Right cardiac atrium (tissue), 5 donors: ENCODE results near the gene TENM3. TPM values are rescaled to one million over a fixed set of nuclear protein-coding genes. Genes with fewer than 3 reads are reported as not detected.
"Not testable (repeated sequence)": the region's sequence is repeated elsewhere in the genome, so short reads cannot be mapped to it uniquely, and the experiment has no call there.

Experiments used
- ATAC-seq, 2 donors: fragments of 200-7000 bp; cut with Tn5 transposase; one replicate each; pipeline versions ENCODE4 v1.8.0 to v1.9.1; 2020; ENCODE audit warnings: moderate library complexity in 2 of 2, mild to moderate bottlenecking in 1 of 2
- DNase-seq, 3 donors: peaks; one replicate each; pipeline ENCODE4 v3.0.0-alpha.2; 2020
- H3K27ac ChIP-seq: one replicate; pipeline ENCODE4 v1.5.1; 2013; ENCODE audit warnings: mild to moderate bottlenecking, low read length, control low read depth, moderate library complexity
- H3K27me3 ChIP-seq: one replicate; pipeline ENCODE4 v1.6.1; 2013; ENCODE audit not compliant: control insufficient read depth, insufficient read depth
- H3K4me1 ChIP-seq: one replicate; pipeline ENCODE4 v1.6.1; 2013; ENCODE audit warnings: low read length; ENCODE audit not compliant: control insufficient read depth, insufficient read depth
- H3K4me3 ChIP-seq: one replicate; pipeline ENCODE4 v1.5.1; 2013; ENCODE audit warnings: low read length, control low read depth
- H3K9me3 ChIP-seq: one replicate; pipeline ENCODE4 v1.6.1; 2013; ENCODE audit warnings: low read length; ENCODE audit not compliant: control insufficient read depth
- WGBS: extraction: QIAGEN DNeasy Blood & Tissue Kit; methylation state at CpG from one replicate; pipeline ENCODE4 v1.1.7; 2013; 5-methylcytosine and 5-hydroxymethylcytosine counted together
- intact Hi-C, 4 donors: fragments of 100-400 bp; cut with DNase I; formaldehyde crosslinking; loops; one replicate each; pipeline versions ENCODE4 v1.11.0 to v1.14.0; 2022 to 2023
- polyA plus RNA-seq: library from polyadenylated mRNA; stranded (reverse); fragments of 200-250 nt; gene quantifications from one replicate; pipeline ENCODE4 v1.2.3, GENCODE V29; 2013
- total RNA-seq, 4 donors: library from RNA; stranded (reverse); fragmentation: NEBNext Ultra II Directional; extraction: Animal tissue kit (Norgen Biotek cat#: 25700); gene quantifications; one replicate each; pipeline ENCODE4 v1.2.1, GENCODE V29; 2021
- donor health status: healthy with polysubstance abuse.
- donor health status: DM: no; HTN: yes; CAD: no.
- donor health status: DM: no; HTN: no; CAD: no.
- donor health status: DM: no; HTN: yes; CAD: no; lungs with severe emphysema.
- donor health status: DM: yes; HTN: yes; CAD: no.

Gene TENM3
- total and polyA plus RNA-seq, 5 donors, result 0.88 to 9.5 (median 5.0) TPM

DNA sequence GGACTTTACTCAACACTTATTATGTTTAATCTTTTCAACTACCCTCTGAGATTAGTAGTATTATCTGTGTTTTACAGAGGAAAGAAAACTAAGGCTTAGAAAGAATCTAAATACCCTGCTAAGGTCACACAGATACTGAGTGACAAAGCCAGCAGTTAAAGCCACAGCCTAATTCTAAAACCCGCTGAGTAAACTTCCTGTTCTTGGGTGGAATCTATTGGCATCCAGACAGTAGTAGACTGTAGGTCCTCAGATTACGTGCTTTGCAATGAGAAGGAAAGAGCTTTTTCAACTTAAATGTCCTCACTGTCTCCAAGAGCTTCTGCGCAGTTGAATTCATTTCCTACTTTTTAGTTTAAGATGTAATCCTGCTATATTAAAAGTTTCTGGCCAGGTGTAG, 126.0 kb downstream of the TENM3 start:
- Histone ChIP-seq H3K27me3 (no peaks in the 10 kb centered on the region), H3K4me1 (no peaks in the 10 kb centered on the region), H3K27ac (no peak overlapping the region), H3K9me3 (no peaks in the 10 kb centered on the region), H3K4me3 (no peak overlapping the region)
- DNase-seq, result no peak
- no peak for ATAC-seq
- WGBS, result 34% methylated on average over 3 of the region's 3 CpGs
- intact Hi-C loops, result no loop called here

DNA sequence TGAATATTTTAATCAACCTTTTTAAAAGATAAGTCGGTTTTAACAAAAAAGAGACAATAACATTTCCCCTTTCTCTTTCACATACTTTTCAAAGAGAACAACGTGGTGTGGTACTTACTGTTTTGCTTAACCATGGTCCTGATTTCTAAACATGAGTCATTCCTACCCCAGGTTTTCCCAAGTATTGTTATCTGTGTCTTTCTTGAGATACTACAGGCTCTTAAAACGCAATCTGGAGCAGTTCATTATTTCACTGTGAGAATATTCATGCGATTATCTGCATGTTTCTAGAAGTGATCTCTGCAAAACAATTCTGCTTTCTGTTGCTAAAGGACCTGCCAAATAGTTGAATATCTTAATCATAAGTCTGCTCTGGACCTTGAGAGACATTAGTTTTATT, 127.3 kb downstream of the TENM3 start:
- H3K27me3 ChIP-seq, result no peaks in the 10 kb centered on the region
- no peak overlapping the region for H3K4me3 ChIP-seq
- H3K9me3 ChIP-seq, result no peaks in the 10 kb centered on the region
- H3K27ac ChIP-seq, result no peak overlapping the region
- H3K4me1 ChIP-seq, result no peaks in the 10 kb centered on the region
- 54% methylated on average over 4 of the region's 4 CpGs for WGBS
- DNase-seq, result no peak
- intact Hi-C loops, result no loop called here
- ATAC-seq, result no peak

DNA sequence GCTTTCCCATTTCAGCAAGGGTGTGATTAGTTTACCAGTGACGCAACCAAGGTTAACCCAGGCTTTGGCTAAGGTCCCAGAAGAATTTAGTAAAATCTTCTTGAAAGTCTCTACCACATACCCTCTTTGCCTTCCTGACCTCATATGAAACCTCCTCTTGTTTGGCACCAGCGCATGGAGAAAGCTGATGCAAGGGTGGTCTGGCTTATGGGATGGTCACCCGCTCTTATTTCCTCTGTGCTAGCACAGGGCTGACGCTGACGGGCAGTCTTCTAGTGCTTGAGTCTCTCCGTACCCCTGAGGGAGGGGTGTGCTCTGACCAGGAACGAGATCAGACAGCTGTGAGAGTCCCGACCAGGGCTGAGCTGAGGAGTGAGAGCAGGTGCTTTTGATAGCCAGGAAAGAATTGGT, 137.6 kb downstream of the TENM3 start:
- no peaks in the 10 kb centered on the region for H3K4me1 ChIP-seq
- no peak overlapping the region for H3K27ac ChIP-seq
- WGBS, result 88% methylated on average over 8 of the region's 8 CpGs
- no peaks in the 10 kb centered on the region for H3K27me3 ChIP-seq
- DNase-seq (no peak), ATAC-seq (no peak)
- intact Hi-C loops, result no loop called here
- H3K4me3 ChIP-seq, result no peak overlapping the region
- H3K9me3 ChIP-seq, result no peaks in the 10 kb centered on the region

DNA sequence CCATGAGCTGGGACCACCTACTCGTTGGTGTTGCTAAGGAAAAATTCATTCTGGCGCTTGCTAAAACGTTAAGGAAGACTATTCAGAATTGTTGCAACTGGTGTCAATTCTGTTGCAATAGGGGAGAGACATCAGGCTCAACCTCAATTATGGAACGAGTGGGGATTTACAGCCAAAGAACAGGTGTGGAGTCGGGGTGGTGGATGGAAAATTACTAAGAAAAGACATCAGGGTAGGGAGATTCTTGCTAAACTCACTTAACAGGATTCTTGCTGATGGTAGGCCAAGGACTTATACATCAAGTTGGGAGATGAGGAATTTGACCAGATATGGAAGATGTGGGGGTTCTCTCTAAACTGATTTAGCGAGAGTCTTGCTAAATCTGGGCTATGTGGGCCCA, 139.7 kb downstream of the TENM3 start:
- H3K4me3 ChIP-seq, result no peak overlapping the region
- intact Hi-C loops, result no loop called here
- H3K27me3 ChIP-seq, result no peaks in the 10 kb centered on the region
- no peaks in the 10 kb centered on the region for H3K9me3 ChIP-seq
- no peaks in the 10 kb centered on the region for H3K4me1 ChIP-seq
- no peak for DNase-seq
- H3K27ac ChIP-seq, result no peak overlapping the region
- ATAC-seq, result no peak
- 73% methylated on average over 6 of the region's 6 CpGs for WGBS

DNA sequence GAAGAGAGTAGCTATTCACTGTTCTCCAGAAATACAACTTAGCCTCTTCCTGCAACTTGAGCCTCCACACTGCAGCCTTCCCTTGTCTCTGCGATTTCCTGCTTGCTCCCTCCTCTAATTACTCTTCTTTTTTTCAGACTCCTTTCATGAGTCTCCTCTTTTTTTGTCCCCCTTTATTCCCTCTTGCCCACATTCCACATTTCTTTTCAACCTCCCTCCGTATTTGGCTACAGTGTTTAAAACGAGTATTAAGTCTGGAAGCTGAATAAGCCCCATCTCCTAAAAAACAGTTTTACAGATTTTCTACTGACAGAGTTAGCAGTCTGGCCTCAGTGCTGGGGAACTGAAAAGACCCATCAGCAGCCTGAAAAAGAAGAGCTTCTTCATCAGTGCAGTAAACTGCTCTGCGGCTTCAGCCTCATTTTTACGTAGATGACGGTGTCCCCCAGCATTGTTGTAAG, 141.5 kb downstream of the TENM3 start:
- H3K27me3 ChIP-seq, result no peaks in the 10 kb centered on the region
- no peak overlapping the region for H3K4me3 ChIP-seq
- H3K4me1 ChIP-seq, result no peaks in the 10 kb centered on the region
- ATAC-seq (no peak), DNase-seq (no peak)
- no peak overlapping the region for H3K27ac ChIP-seq
- no peaks in the 10 kb centered on the region for H3K9me3 ChIP-seq
- intact Hi-C loops, result no loop called here
- WGBS, result 55% methylated on average over 6 of the region's 6 CpGs

DNA sequence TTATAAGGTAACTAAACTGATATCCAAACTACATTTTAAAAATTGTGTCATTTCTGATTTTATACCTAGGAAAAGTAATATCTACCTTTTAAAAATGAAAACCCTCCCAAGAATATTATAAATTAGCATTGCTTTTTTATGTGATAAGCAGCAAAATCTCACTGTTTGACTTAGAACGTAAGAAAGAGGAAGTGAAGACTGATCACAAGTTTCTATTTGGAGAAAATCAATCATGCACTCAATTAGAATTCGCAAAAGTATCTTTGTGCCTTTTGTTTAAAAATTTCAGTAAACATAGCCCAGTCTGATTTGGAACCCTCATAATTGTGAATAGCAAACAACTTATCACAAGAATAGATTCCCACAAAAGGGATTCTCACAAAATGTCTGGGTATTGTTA, 142.7 kb downstream of the TENM3 start:
- 70% methylated on average over 2 of the region's 2 CpGs for WGBS
- ATAC-seq, result no peak
- no peak overlapping the region for H3K27ac ChIP-seq

DNA sequence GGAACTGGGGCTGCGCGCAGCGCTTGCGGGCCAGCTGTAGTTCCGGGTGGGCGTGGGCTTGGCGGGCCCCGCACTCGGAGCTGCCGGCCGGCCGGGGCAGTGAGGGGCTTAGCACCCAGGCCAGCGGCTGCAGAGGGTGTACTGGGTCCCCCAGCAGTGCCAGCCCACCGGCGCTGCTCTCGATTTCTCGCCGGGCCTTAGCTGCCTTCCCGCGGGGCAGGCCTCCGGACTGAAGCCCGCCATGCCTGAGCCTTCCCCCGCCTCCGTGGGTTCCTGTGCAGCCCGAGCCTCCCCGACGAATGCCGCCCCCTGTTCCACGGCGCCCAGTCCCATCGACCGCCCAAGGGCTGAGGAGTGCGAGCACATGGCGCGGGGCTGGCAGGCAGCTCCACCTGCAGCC, 143.4 kb downstream of the TENM3 start:
- DNase-seq, ATAC-seq: not testable (repeated sequence)
- 98% methylated on average over 35 of the region's 35 CpGs for WGBS

More for the DNA sequence above, 142.7 kb downstream of the TENM3 start:
- Histone ChIP-seq H3K4me1 (no peaks in the 10 kb centered on the region), H3K27me3 (no peaks in the 10 kb centered on the region), H3K4me3 (no peak overlapping the region), H3K9me3 (no peaks in the 10 kb centered on the region)
- no peak for DNase-seq
- intact Hi-C loops, result no loop called here

DNA sequence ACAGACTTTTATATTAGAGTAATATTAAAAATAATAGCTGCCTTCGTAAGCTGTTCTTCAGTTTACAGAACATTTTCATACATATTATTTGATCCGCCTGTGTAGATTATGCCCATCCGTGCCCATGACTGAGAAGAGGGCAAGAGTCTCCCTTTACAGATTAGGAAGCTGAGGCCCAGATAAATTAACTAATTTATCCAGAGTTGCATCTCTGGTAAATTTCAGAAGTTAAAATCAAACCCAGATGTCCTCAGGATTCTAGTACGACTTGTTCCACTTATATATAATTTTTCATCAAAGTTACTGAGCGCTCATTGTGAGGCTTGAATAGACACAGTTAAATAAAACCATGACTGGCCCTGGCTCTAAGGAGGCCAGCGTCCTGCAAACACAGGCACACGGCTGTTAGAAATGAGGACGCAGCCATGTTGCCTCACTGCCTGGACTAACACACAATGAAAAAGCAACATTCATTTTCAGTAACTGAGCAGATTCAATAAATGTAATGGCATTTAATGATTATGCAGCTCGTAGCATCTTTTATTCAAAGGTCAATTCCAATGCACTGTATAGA, 148.0 kb downstream of the TENM3 start:
- Histone ChIP-seq H3K4me3 (no peak overlapping the region), H3K27ac (no peak overlapping the region), H3K4me1 (no peaks in the 10 kb centered on the region), H3K9me3 (no peaks in the 10 kb centered on the region), H3K27me3 (no peaks in the 10 kb centered on the region)
- ATAC-seq (no peak), DNase-seq (no peak)
- 87% methylated on average over 9 of the region's 9 CpGs for WGBS
- intact Hi-C loops, result no loop called here

More for the DNA sequence above, 143.4 kb downstream of the TENM3 start:
- H3K4me1 ChIP-seq, H3K27ac ChIP-seq, H3K4me3 ChIP-seq, intact Hi-C loops, H3K9me3 ChIP-seq, H3K27me3 ChIP-seq: not testable (repeated sequence)

DNA sequence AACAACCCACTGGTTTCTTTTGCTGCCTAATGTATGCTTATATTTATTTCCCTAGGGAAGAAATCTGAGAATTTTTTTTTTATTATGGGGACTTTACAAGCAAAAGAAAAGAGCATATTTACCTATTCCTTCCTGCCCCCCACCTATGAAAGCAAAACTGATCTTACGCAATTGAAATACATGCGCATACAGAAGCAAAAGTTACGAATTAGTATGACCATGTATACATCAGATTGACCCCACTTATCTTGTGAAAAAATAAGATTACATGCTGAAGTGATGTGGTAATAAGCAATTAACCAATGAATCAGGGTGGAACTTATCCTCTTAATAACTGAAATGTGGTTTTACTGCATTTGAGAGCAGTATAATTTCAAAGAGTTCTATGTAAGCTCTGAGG, 151.0 kb downstream of the TENM3 start:
- no peak overlapping the region for H3K27ac ChIP-seq
- no peaks in the 10 kb centered on the region for H3K9me3 ChIP-seq
- ATAC-seq, result no peak
- intact Hi-C loops, result no loop called here
- DNase-seq, result no peak
- no peak overlapping the region for H3K4me3 ChIP-seq
- no peaks in the 10 kb centered on the region for H3K27me3 ChIP-seq
- no peaks in the 10 kb centered on the region for H3K4me1 ChIP-seq
- WGBS, result 94% methylated on average over 3 of the region's 3 CpGs

DNA sequence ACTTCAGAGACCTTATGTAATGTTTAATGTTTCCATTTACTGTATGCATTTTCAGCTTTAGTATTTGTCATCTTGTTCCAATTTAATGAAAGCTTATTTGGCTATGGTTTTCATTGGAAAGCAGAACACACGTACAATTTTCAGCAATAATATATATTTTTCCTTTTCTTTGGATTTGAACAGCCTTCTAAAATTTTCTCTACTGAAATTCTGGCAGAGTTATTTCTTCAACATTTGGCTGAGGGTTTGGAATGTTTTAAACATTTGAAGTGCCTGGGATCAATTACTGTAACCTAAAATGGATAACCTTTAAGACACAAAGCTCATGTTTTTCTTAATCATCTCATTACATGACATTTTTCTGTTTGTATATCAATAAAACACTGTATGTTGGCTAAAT, 156.9 kb downstream of the TENM3 start:
- ATAC-seq, result no peak
- intact Hi-C loops, result no loop called here

DNA sequence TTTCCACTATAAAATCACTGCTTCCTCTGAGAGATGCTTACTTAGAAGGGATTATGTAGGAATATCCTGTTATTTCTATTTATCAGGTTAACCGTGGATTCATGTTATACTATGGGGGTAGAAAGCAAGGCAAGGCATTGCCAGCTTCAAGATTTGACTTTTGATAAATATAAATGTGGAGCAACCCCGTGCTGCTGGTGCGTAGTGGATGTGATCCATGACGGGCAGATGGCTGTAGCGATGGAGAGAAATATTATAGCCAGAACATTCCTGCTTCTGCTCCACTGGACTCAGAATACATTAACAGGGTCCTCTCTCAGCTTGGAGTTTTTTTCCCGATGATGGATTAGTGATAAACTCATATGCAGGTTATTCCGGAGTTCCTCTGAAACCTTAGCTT, 157.6 kb downstream of the TENM3 start:
- no peaks in the 10 kb centered on the region for H3K9me3 ChIP-seq
- no peak for DNase-seq
- H3K27me3 ChIP-seq, result no peaks in the 10 kb centered on the region
- 88% methylated on average over 7 of the region's 7 CpGs for WGBS
- no peak overlapping the region for H3K4me3 ChIP-seq
- H3K4me1 ChIP-seq, result no peaks in the 10 kb centered on the region
- no peak for ATAC-seq
- H3K27ac ChIP-seq, result no peak overlapping the region
- intact Hi-C loops, result no loop called here

More for the DNA sequence above, 156.9 kb downstream of the TENM3 start:
- Histone ChIP-seq H3K4me1 (no peaks in the 10 kb centered on the region), H3K27me3 (no peaks in the 10 kb centered on the region), H3K4me3 (no peak overlapping the region), H3K9me3 (no peaks in the 10 kb centered on the region), H3K27ac (no peak overlapping the region)
- WGBS, result 84% methylated on average over 1 of the region's 1 CpG
- DNase-seq, result no peak

DNA sequence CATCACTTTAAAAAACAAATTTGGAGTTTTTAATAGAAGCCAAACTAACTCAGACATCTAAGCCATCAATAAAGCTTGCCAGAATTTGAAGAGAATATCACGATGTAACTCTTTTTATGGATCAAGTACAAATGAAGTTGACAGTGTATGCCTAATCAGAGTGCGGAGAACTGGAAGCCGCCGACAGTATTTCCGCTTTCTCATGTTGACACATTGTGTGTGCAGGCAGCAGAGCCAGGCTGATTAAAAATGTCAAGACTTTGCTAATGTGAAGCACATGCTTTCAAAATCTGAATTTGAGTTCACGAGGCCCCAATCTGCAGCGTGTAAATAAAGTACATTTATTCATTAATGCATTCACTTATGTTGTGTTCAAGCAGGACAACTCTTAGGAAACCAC, 161.2 kb downstream of the TENM3 start:
- no peak for ATAC-seq
- H3K4me1 ChIP-seq, result no peaks in the 10 kb centered on the region
- 54% methylated on average over 7 of the region's 7 CpGs for WGBS
- no peak overlapping the region for H3K27ac ChIP-seq
- H3K9me3 ChIP-seq, result no peaks in the 10 kb centered on the region
- intact Hi-C loops, result no loop called here
- no peaks in the 10 kb centered on the region for H3K27me3 ChIP-seq
- DNase-seq, result no peak
- H3K4me3 ChIP-seq, result no peak overlapping the region
